Fibroblast of the aortic adventitia (primary cell): ENCODE measurements around the gene ART4. TPM values are rescaled to one million over a fixed set of nuclear protein-coding genes. Genes with fewer than 3 reads are reported as not detected.

ENCODE experiments used
- DNase-seq: peaks from one replicate; pipeline ENCODE4 v3.0.0-alpha.2; 2010; ENCODE audit warnings: low read depth
- H3K4me3 ChIP-seq: 2 replicates; pipeline ENCODE4 v1.5.1; 2011; ENCODE audit warnings: low read depth, mild to moderate bottlenecking, control low read depth, low read length, moderate library complexity
- total RNA-seq: library from RNA; depleted of rRNA; stranded (reverse); fragments of >200 nt; gene quantifications from 2 replicates; pipeline ENCODE4 v1.2.3, GENCODE V29; 2012; ENCODE audit warnings: low replicate concordance
- TF ChIP-seq, protein P1 (sequence below): IDR thresholded peaks from 2 replicates; pipeline ENCODE4 v1.5.1; 2011; ENCODE audit warnings: mild to moderate bottlenecking, low read length, control low read depth, inconsistent platforms; ENCODE audit not compliant: insufficient read depth

Gene ART4
- total RNA-seq, 1 donor, result 0.36 TPM

GRCh38 chr12:14883686-14884085, 40.4 kb upstream of the ART4 start:
- TF ChIP-seq, protein P1, sequence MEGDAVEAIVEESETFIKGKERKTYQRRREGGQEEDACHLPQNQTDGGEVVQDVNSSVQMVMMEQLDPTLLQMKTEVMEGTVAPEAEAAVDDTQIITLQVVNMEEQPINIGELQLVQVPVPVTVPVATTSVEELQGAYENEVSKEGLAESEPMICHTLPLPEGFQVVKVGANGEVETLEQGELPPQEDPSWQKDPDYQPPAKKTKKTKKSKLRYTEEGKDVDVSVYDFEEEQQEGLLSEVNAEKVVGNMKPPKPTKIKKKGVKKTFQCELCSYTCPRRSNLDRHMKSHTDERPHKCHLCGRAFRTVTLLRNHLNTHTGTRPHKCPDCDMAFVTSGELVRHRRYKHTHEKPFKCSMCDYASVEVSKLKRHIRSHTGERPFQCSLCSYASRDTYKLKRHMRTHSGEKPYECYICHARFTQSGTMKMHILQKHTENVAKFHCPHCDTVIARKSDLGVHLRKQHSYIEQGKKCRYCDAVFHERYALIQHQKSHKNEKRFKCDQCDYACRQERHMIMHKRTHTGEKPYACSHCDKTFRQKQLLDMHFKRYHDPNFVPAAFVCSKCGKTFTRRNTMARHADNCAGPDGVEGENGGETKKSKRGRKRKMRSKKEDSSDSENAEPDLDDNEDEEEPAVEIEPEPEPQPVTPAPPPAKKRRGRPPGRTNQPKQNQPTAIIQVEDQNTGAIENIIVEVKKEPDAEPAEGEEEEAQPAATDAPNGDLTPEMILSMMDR, result no peak
- no peak for DNase-seq
- peak overlapping the region; percentile 73 for H3K4me3 ChIP-seq

DNA sequence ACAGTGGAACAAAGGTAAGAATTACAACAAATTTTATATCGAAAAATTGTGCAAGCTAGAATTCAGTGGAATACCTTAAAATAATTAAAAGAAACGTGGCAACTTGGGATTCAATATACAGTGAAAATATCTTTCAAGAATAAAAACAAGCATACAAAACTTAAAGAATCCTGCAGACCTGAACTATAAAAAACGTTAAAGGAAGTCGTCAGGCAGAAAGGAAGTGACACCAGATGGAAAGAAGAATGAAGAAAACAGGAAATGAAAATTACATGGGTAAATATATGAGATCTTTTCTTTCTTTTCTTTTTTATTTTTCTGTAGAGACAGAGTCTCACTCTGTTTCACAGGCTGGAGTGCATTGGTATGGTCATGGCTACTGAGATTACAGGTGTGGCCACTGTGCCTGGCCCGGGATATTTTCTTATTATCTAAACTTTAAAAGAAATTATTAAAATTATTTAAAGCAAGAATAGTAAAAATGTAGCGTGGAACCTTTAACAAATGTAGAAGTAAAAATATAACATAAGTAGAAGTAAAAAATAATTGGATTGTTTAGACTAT, 37.6 kb upstream of the ART4 start:
- DNase-seq, result no peak
- H3K4me3 ChIP-seq, result no peak overlapping the region
- TF ChIP-seq, protein P1, result no peak

DNA sequence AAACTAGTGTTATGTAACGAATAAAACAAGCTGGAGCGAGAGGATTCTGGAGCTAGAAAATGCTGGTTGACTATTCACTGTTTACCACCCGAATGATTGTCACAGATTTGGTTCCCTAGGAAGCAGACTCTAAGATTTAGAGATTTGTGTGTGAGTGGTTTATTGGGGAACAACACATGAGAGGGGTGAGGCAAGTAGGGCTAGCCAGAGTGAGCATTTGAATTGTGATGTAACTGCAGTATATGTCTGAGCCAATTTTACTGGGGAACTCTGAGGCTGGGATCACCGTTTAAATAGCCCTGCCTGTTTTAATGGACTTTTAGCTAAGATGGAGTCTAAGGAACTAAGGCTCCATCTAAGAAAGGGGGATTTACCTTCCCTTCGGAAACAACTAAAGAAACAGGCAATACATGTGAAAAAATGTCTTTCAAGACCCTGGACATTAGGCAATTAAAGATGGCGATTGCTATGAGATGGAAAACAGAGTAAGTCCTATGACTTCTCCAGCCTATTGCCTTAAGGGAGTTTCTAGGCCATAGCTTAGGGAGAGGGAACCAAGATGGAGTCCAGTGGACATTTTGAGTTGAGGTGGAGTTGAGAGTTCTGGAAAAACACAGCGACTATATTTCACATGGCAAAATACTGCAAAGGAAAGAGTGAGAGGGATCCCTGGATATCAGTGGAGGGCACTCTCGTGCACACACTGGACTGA, 36.1 kb upstream of the ART4 start:
- TF ChIP-seq, protein P1, result no peak
- no peak overlapping the region for H3K4me3 ChIP-seq
- no peak for DNase-seq

DNA sequence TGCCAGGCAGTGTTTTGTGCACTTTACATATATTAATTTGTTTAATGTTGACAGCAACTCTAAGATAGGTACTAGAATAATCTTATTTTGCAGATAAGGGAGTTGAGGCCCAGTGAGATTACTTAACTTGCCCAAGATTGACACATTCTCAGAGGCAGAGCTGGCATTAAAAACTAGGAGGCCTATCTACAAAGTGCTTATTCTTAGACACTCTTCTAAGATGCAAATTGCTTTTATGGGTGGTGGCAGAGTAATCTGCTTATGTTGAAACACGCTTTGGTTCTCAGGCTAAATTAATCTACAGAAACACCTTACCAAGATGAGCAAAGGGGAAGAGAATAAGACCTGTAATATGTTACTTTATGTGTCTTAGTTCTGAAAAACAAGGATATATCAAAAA, 35.2 kb upstream of the ART4 start:
- no peak for DNase-seq
- no peak overlapping the region for H3K4me3 ChIP-seq
- TF ChIP-seq, protein P1, result no peak

DNA sequence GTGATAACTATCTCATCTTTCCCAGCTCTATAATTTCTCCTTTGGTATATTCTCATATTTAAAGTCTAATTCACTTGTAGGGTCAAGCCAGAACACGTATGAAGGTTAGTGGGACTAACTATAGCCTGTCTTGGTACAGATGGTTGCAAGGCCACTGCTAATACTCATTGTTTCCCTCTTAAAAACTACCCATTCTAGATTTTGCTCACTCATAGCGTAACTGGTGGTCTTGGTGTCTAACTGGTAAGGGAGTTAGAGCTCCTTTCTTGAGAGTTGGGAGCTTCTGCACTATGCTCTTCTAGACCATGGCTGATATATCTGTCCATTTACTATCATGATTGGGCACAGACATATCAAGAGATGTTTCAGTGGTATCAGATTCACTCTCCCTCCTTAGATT, 33.5 kb upstream of the ART4 start:
- no peak overlapping the region for H3K4me3 ChIP-seq
- TF ChIP-seq, protein P1, result no peak

DNA sequence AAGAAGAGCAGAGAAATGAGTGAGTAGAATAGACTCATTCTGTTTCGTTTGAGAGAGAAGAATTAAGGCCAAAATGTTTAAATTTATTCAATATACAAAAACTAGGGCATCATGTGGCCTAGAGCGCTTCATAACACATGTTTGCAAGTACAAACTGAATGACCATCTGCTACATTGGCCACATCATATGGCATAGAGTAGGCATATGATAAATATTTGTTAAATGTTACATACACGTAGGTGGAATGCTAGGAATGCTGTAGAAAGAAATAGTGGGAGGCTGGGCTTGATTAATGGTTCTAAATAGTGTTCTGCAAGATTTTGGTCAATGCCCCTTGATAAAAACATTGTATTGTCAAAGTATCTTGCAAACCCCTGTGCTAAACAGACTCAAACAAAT, 31.6 kb upstream of the ART4 start:
- no peak for DNase-seq
- no peak overlapping the region for H3K4me3 ChIP-seq
- TF ChIP-seq, protein P1, result no peak

More for the DNA sequence above, 33.5 kb upstream of the ART4 start:
- DNase-seq, result no peak
